ENCODE data around the gene TTC12.

The TTC12 gene, protein sequence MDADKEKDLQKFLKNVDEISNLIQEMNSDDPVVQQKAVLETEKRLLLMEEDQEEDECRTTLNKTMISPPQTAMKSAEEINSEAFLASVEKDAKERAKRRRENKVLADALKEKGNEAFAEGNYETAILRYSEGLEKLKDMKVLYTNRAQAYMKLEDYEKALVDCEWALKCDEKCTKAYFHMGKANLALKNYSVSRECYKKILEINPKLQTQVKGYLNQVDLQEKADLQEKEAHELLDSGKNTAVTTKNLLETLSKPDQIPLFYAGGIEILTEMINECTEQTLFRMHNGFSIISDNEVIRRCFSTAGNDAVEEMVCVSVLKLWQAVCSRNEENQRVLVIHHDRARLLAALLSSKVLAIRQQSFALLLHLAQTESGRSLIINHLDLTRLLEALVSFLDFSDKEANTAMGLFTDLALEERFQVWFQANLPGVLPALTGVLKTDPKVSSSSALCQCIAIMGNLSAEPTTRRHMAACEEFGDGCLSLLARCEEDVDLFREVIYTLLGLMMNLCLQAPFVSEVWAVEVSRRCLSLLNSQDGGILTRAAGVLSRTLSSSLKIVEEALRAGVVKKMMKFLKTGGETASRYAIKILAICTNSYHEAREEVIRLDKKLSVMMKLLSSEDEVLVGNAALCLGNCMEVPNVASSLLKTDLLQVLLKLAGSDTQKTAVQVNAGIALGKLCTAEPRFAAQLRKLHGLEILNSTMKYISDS

DNA sequence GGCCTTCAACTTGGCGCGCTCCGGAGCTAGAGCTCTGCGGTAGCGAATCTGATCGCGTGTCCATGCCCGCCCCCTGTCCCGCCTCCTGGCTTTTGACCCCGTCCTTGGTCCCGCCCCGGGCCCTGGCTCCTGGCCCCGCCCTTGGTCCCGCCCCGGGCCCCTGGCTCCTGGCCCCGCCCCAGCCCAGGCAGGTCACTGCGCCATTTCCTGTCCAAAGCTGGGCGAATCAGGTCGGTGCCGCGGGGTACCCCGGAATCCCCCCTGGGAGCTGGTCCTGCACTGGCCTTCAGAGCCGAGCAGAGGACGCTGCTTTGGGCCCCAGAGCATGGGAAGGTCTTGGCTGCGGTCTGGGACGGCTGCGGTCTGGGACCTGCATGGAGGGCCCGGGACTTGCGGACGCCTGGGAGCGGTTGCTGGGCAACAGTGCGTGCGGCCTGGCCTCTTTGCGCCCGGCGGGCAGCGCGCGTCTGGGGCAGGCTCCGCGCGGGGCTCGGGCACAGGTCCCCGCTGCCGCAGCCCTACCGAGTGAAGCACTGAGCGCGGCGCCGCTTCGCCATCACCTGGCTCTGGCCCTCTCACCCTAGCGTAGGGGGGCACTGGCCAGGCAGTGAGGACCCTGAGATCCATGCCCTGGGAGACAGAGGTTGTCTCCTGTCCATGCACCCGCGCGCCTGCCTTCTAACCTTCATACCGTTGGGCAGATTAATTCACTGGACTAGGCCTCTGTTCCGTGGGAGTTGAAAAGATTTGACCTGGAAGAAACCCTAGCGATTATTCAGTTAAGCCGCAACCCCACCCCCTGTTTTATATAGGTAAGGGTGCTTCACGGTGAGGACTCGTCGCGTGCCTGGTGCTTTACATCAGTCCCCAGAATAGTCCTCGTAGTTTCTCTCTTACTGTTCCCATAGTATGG is at the start of gene TTC12:
Gene TTC12, plus strand, starts transcription at position 195 of the 913 bp plus-strand sequence. CDS start 1,675 bp downstream, outside the sequence.
- H3K4me1 ChIP-seq (ENCODE audit: control insufficient read depth, insufficient read depth, low read length), result peaks cover 4% of the 10 kb centered on the region
- no peaks in the 10 kb centered on the region for H3K36me3 ChIP-seq (ENCODE audit: control insufficient read depth, insufficient read depth, low read length)
- peak within 1 kb of the TSS; percentile 74 for H3K9ac ChIP-seq (ENCODE audit: low read depth, low read length)
- H3K27me3 ChIP-seq (ENCODE audit: control insufficient read depth, insufficient read depth, low read length), result peaks cover 8% of the 10 kb centered on the region
- H3K4me3 ChIP-seq (ENCODE audit: low read depth, low read length), result peak within 1 kb of the TSS; percentile 77
- H3K9me3 ChIP-seq (ENCODE audit: control insufficient read depth, insufficient read depth, low read length), result no peaks in the 10 kb centered on the region

DNA sequence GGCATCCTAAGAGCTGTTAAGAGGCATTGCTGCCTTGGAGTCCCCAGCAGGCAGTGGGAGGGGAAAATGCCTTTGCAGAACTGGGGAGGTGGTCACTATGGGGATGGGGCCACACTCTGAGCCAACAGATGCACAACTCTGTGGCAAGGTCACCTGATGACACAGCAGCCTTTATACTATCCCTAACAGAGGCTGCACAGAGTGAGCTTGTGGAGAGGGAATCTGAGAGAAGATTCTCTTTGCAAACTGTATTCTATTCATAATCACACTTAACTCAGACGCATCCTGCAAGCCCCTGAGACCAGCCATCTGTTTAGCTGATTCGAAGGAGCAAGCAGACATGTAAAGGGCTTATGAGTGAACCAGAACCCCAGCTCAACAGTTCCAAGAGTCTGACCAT is 49.0 kb upstream of the TTC12 start:
- Histone ChIP-seq H3K27me3 (ENCODE audit: control insufficient read depth, insufficient read depth, low read length) (no peaks in the 10 kb centered on the region), H3K36me3 (ENCODE audit: control insufficient read depth, insufficient read depth, low read length) (peaks cover 2% of the 10 kb centered on the region)

DNA sequence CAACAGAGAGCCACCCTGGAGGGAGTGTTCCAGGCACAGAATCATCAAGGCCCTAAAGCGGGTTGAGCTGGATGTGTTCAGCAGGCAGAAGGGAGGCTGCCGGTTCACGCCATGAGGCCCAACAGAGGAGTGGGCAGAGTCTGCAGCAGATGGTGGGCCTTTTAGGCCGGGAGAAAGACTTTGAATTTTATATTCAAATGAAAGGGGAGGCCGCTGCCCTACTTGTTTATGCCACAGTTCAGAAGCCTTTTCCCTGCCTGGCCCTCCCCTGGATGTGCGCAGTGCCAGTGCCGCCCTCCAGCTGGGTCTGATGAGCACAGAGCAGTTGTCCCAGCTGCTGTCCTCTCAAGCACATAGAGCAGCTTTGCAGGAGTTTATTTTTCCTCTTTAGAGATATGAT is 46.9 kb upstream of the TTC12 start:
- H3K36me3 ChIP-seq (ENCODE audit: control insufficient read depth, insufficient read depth, low read length), result no peaks in the 10 kb centered on the region
- H3K4me3 ChIP-seq (ENCODE audit: low read depth, low read length), result no peak overlapping the region
- peaks cover 2% of the 10 kb centered on the region for H3K4me1 ChIP-seq (ENCODE audit: control insufficient read depth, insufficient read depth, low read length)
- no peak overlapping the region for H3K9ac ChIP-seq (ENCODE audit: low read depth, low read length)
- no peaks in the 10 kb centered on the region for H3K27me3 ChIP-seq (ENCODE audit: control insufficient read depth, insufficient read depth, low read length)
- no peaks in the 10 kb centered on the region for H3K9me3 ChIP-seq (ENCODE audit: control insufficient read depth, insufficient read depth, low read length)

More for the DNA sequence above, 49.0 kb upstream of the TTC12 start:
- peaks cover 2% of the 10 kb centered on the region for H3K4me1 ChIP-seq (ENCODE audit: control insufficient read depth, insufficient read depth, low read length)
- no peak overlapping the region for H3K4me3 ChIP-seq (ENCODE audit: low read depth, low read length)
- no peaks in the 10 kb centered on the region for H3K9me3 ChIP-seq (ENCODE audit: control insufficient read depth, insufficient read depth, low read length)
- no peak overlapping the region for H3K9ac ChIP-seq (ENCODE audit: low read depth, low read length)

DNA sequence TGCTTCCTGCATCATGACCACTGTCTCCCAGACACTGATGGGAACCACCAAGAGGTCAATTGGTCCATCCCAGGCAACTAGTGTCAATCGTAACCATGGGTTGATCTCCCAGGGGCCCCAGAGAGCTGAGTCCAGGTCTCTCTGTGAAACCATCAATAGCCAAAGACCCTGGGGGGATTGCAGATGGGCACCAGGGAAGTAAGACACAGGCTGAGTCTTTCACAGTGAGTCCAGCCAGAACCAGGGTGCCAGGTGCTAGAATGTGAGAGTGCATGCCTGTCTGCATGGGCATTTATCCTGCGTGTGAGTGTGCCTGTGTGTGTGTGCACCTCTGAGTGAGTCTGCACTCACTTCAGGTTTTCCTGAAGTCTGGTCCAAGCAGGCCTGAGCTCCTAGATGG is 45.3 kb upstream of the TTC12 start:
- Histone ChIP-seq H3K4me1 (ENCODE audit: control insufficient read depth, insufficient read depth, low read length) (peaks cover 2% of the 10 kb centered on the region), H3K9ac (ENCODE audit: low read depth, low read length) (no peak overlapping the region), H3K36me3 (ENCODE audit: control insufficient read depth, insufficient read depth, low read length) (no peaks in the 10 kb centered on the region), H3K4me3 (ENCODE audit: low read depth, low read length) (no peak overlapping the region), H3K9me3 (ENCODE audit: control insufficient read depth, insufficient read depth, low read length) (no peaks in the 10 kb centered on the region), H3K27me3 (ENCODE audit: control insufficient read depth, insufficient read depth, low read length) (no peaks in the 10 kb centered on the region)

DNA sequence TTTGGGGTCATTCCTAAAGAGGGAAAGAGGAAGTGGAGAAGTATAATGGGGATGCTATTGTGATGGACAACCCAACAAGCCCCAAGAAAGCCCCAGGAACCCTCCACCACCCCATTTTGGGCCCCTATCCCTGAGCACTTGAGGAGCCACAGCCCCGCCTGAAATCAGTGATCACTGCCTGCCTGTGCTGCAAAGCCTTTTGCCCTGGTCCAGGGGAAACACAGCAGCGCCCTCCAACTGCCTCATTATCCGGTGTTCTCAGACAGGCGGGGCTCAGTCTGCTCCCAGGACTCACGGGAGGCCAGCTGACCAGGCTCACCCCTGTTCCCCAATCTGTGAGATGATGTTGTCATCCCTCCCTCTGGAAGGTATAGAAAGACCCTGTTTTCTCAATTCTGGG is 44.7 kb upstream of the TTC12 start:
- Histone ChIP-seq H3K4me1 (ENCODE audit: control insufficient read depth, insufficient read depth, low read length) (peaks cover 2% of the 10 kb centered on the region), H3K27me3 (ENCODE audit: control insufficient read depth, insufficient read depth, low read length) (no peaks in the 10 kb centered on the region), H3K4me3 (ENCODE audit: low read depth, low read length) (no peak overlapping the region)

DNA sequence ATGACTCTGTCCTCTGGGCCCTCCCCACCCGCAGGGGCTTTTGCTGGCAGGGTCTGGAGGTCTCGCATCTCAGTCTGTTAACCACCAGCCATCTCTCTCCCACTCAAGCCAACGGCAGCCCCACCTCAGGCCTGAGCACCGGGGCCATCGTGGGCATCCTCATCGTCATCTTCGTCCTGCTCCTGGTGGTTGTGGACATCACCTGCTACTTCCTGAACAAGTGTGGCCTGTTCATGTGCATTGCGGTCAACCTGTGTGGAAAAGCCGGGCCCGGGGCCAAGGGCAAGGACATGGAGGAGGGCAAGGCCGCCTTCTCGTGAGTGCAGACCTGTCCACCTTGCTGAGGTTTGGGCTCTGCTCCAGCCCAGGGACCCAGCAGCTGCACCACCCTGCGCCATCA is 44.3 kb upstream of the TTC12 start:
- H3K4me1 ChIP-seq (ENCODE audit: control insufficient read depth, insufficient read depth, low read length), result peaks cover 2% of the 10 kb centered on the region
- no peaks in the 10 kb centered on the region for H3K36me3 ChIP-seq (ENCODE audit: control insufficient read depth, insufficient read depth, low read length)
- H3K9ac ChIP-seq (ENCODE audit: low read depth, low read length), result no peak overlapping the region
- H3K9me3 ChIP-seq (ENCODE audit: control insufficient read depth, insufficient read depth, low read length), result no peaks in the 10 kb centered on the region
- no peak overlapping the region for H3K4me3 ChIP-seq (ENCODE audit: low read depth, low read length)
- no peaks in the 10 kb centered on the region for H3K27me3 ChIP-seq (ENCODE audit: control insufficient read depth, insufficient read depth, low read length)

More for the DNA sequence above, 44.7 kb upstream of the TTC12 start:
- Histone ChIP-seq H3K9ac (ENCODE audit: low read depth, low read length) (no peak overlapping the region), H3K36me3 (ENCODE audit: control insufficient read depth, insufficient read depth, low read length) (no peaks in the 10 kb centered on the region), H3K9me3 (ENCODE audit: control insufficient read depth, insufficient read depth, low read length) (no peaks in the 10 kb centered on the region)

DNA sequence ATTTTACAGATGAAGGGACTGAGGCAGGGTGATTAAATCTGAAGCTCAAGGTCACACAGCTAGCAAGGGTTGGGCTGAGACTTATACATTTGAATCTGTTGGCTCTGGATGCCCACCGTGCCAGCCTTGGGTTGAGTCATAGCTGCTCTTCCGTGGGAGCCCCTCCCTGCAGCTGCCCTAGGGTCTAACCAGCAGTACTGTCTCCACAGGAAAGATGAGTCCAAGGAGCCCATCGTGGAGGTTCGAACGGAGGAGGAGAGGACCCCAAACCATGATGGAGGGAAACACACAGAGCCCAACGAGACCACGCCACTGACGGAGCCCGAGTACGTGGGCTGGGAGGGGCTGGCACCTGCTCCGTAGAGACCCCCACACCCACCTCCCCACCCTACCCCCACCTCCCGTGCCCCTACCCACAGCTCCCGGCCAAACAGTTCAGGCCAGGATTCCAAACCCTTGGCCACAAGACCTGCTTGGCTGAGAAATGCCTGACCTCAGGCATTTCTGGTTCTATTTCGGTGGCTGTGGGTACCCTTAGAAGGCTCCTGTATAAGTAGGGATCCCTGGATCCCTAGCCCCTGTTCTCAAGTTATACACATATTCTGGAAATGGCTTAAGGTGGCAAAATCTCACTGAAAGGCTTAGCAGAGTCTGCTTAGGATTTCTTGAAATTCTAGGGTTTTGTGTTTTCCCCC is 42.7 kb upstream of the TTC12 start:
- no peak overlapping the region for H3K4me3 ChIP-seq (ENCODE audit: low read depth, low read length)
- no peak overlapping the region for H3K9ac ChIP-seq (ENCODE audit: low read depth, low read length)
- no peaks in the 10 kb centered on the region for H3K27me3 ChIP-seq (ENCODE audit: control insufficient read depth, insufficient read depth, low read length)
- no peaks in the 10 kb centered on the region for H3K9me3 ChIP-seq (ENCODE audit: control insufficient read depth, insufficient read depth, low read length)
- H3K4me1 ChIP-seq (ENCODE audit: control insufficient read depth, insufficient read depth, low read length), result no peaks in the 10 kb centered on the region
- H3K36me3 ChIP-seq (ENCODE audit: control insufficient read depth, insufficient read depth, low read length), result no peaks in the 10 kb centered on the region

DNA sequence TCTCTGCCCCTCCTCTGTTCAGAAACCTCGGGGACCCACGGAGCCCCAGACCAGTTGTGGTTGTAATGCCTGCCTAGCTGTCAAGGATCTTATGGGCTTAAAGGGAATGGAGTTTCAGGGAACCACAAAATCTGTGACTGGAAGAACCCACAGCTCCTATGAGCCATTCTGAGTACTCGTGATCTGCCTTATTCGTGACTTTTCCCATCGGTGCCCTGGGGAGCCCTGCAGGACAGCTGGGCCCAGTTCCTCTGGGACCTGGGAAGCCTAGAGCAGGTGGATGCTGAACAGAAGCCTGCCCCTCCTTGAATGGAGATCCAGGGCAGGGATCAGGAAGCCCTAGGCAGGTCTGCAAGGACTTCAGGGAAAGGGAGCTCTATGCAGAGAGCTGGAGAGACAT is 42.1 kb upstream of the TTC12 start:
- H3K36me3 ChIP-seq (ENCODE audit: control insufficient read depth, insufficient read depth, low read length), result no peaks in the 10 kb centered on the region
- no peaks in the 10 kb centered on the region for H3K4me1 ChIP-seq (ENCODE audit: control insufficient read depth, insufficient read depth, low read length)
- no peaks in the 10 kb centered on the region for H3K9me3 ChIP-seq (ENCODE audit: control insufficient read depth, insufficient read depth, low read length)
- H3K4me3 ChIP-seq (ENCODE audit: low read depth, low read length), result no peak overlapping the region
- H3K9ac ChIP-seq (ENCODE audit: low read depth, low read length), result no peak overlapping the region
- no peaks in the 10 kb centered on the region for H3K27me3 ChIP-seq (ENCODE audit: control insufficient read depth, insufficient read depth, low read length)

DNA sequence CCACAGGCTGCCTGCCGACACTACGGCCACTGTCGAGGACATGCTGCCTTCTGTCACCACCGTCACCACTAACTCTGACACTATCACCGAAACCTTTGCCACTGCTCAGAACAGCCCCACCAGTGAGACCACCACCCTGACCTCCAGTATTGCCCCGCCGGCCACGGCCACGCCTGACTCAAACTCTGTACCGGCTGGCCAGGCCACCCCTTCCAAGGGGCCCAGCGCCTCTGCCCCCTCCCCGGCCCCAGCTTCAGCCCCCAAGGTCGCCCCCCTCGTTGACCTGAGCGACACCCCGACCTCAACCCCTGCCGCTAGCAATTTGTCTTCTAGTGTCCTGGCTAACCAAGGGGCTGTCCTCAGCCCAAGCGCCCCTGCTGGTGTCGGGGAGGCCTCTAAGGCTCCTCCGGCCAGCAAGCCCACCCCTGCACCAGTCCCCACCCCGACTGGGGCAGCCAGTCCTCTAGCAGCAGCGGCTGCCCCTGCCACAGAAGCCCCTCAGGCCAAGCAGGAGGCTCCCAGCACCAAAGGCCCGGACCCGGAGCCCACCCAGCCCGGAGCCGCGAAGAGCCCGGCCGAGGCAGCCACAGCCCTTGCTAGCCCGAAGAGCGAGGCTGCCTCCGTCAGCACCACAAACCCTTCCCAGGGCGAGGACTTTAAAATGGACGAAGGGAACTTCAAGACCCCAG is 41.3 kb upstream of the TTC12 start:
- H3K9ac ChIP-seq (ENCODE audit: low read depth, low read length), result no peak overlapping the region
- H3K4me3 ChIP-seq (ENCODE audit: low read depth, low read length), result no peak overlapping the region
- H3K27me3 ChIP-seq (ENCODE audit: control insufficient read depth, insufficient read depth, low read length), result no peaks in the 10 kb centered on the region
- no peaks in the 10 kb centered on the region for H3K4me1 ChIP-seq (ENCODE audit: control insufficient read depth, insufficient read depth, low read length)
- no peaks in the 10 kb centered on the region for H3K9me3 ChIP-seq (ENCODE audit: control insufficient read depth, insufficient read depth, low read length)
- no peaks in the 10 kb centered on the region for H3K36me3 ChIP-seq (ENCODE audit: control insufficient read depth, insufficient read depth, low read length)

DNA sequence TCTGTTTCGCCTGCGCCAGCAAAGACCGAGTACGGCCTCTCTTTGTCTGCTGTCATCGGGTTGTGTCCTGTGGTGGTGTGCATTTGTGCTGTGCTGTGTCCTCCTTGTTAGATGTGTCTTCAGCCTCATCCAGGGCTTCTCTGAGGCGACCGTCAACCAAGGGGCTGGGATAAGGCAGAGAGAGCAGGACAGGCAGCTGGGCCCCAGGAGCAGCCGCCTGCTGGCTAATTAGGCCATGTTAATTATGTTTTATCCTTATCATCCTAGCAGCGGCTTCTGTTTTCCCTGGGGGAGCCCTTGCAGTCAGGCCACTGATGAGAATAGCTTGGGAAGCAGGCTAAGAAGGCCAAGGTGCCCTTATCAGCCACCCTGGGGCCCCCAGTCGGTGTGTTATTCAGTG is 40.7 kb upstream of the TTC12 start:
- H3K4me3 ChIP-seq (ENCODE audit: low read depth, low read length), result no peak overlapping the region
- no peak overlapping the region for H3K9ac ChIP-seq (ENCODE audit: low read depth, low read length)
- H3K4me1 ChIP-seq (ENCODE audit: control insufficient read depth, insufficient read depth, low read length), result no peaks in the 10 kb centered on the region
- H3K9me3 ChIP-seq (ENCODE audit: control insufficient read depth, insufficient read depth, low read length), result no peaks in the 10 kb centered on the region
- no peaks in the 10 kb centered on the region for H3K36me3 ChIP-seq (ENCODE audit: control insufficient read depth, insufficient read depth, low read length)
- H3K27me3 ChIP-seq (ENCODE audit: control insufficient read depth, insufficient read depth, low read length), result no peaks in the 10 kb centered on the region

Data from iPS-15b (cell line).